ENCODE data around the gene ZFC3H1. TPM values are rescaled to one million over a fixed set of nuclear protein-coding genes. Genes with fewer than 3 reads are reported as not detected.

The ZFC3H1 gene
- total RNA-seq, 4 donors from 2014 or later, result 12.6 to 80.7 (median 51.2) TPM

GRCh38 chr12:71653137-71653536, 10.5 kb downstream of the ZFC3H1 start:
- no peaks in the 10 kb centered on the region for H3K36me3 ChIP-seq
- peaks cover 0 to under 1% of the 10 kb centered on the region in 2 donors for H3K4me1 ChIP-seq
- intact Hi-C loops (cut with DNase I; ENCODE audit: low total_unique reads), result no loop called here
- no peaks in the 10 kb centered on the region for H3K27me3 ChIP-seq
- no peak for DNase-seq
- no peaks in the 10 kb centered on the region for H3K9me3 ChIP-seq
- H3K4me3 ChIP-seq, result no peak overlapping the region
- no peak overlapping the region for H3K27ac ChIP-seq
- TF ChIP-seq POLR2A (IDR thresholded peaks at IDR 0.05), result no peak
- no peak for TF ChIP-seq CTCF (IDR thresholded peaks at IDR 0.05)

- TF ChIP-seq CTCF (IDR thresholded peaks at IDR 0.05) (no peak), POLR2A (IDR thresholded peaks at IDR 0.05) (no peak)
These were observed 11.0 kb downstream of the ZFC3H1 start for GRCh38 chr12:71652656-71653055.

GRCh38 chr12:71649401-71649800, 14.2 kb downstream of the ZFC3H1 start:
- Histone ChIP-seq H3K36me3 (no peaks in the 10 kb centered on the region), H3K9me3 (no peaks in the 10 kb centered on the region)
- no peak for TF ChIP-seq POLR2A (IDR thresholded peaks at IDR 0.05)

More at GRCh38 chr12:71652656-71653055, 11.0 kb downstream of the ZFC3H1 start:
- Histone ChIP-seq H3K27ac (no peak overlapping the region), H3K4me1 (peaks cover 0 to 3% of the 10 kb centered on the region in 2 donors), H3K4me3 (no peak overlapping the region), H3K36me3 (no peaks in the 10 kb centered on the region), H3K9me3 (no peaks in the 10 kb centered on the region), H3K27me3 (no peaks in the 10 kb centered on the region)
- DNase-seq, result no peak
- intact Hi-C loops (cut with DNase I; ENCODE audit: low total_unique reads), result no loop called here

GRCh38 chr12:71648537-71648936, 15.1 kb downstream of the ZFC3H1 start:
- Histone ChIP-seq H3K4me1 (peaks cover 0 to 3% of the 10 kb centered on the region in 2 donors), H3K27ac (no peak overlapping the region), H3K27me3 (no peaks in the 10 kb centered on the region), H3K36me3 (no peaks in the 10 kb centered on the region), H3K4me3 (no peak overlapping the region), H3K9me3 (no peaks in the 10 kb centered on the region)
- no peak for TF ChIP-seq CTCF (IDR thresholded peaks at IDR 0.05)
- TF ChIP-seq POLR2A (IDR thresholded peaks at IDR 0.05), result no peak
- DNase-seq, result no peak
- intact Hi-C loops (cut with DNase I; ENCODE audit: low total_unique reads), result no loop called here

More at GRCh38 chr12:71649401-71649800, 14.2 kb downstream of the ZFC3H1 start:
- Histone ChIP-seq H3K4me1 (peaks cover 0 to 3% of the 10 kb centered on the region in 2 donors), H3K27ac (no peak overlapping the region), H3K27me3 (no peaks in the 10 kb centered on the region), H3K4me3 (no peak overlapping the region)
- intact Hi-C loops (cut with DNase I; ENCODE audit: low total_unique reads), result no loop called here
- DNase-seq, result no peak

- H3K4me3 ChIP-seq, result no peak overlapping the region
- no peaks in the 10 kb centered on the region for H3K9me3 ChIP-seq
- intact Hi-C loops (cut with DNase I; ENCODE audit: low total_unique reads), result no loop called here
- no peak for DNase-seq
- no peaks in the 10 kb centered on the region for H3K36me3 ChIP-seq
- H3K4me1 ChIP-seq, result peaks cover 0 to 3% of the 10 kb centered on the region in 2 donors
- TF ChIP-seq CTCF (IDR thresholded peaks at IDR 0.05), result no peak
- TF ChIP-seq POLR2A (IDR thresholded peaks at IDR 0.05), result no peak
- no peaks in the 10 kb centered on the region for H3K27me3 ChIP-seq
- no peak overlapping the region for H3K27ac ChIP-seq
These were observed 17.1 kb downstream of the ZFC3H1 start for GRCh38 chr12:71646512-71646911.

GRCh38 chr12:71645268-71645667, 18.4 kb downstream of the ZFC3H1 start:
- H3K4me1 ChIP-seq, result peaks cover 0 to 3% of the 10 kb centered on the region in 2 donors
- no peaks in the 10 kb centered on the region for H3K9me3 ChIP-seq
- H3K36me3 ChIP-seq, result no peaks in the 10 kb centered on the region
- intact Hi-C loops (cut with DNase I; ENCODE audit: low total_unique reads), result no loop called here
- no peak for TF ChIP-seq CTCF (IDR thresholded peaks at IDR 0.05)
- TF ChIP-seq POLR2A (IDR thresholded peaks at IDR 0.05), result no peak
- H3K27ac ChIP-seq, result no peak overlapping the region
- DNase-seq, result no peak
- no peaks in the 10 kb centered on the region for H3K27me3 ChIP-seq
- no peak overlapping the region for H3K4me3 ChIP-seq

Data from uterus (tissue), 4 donors.